A673 (cell line): ENCODE data around the gene XRCC3. TPM values are rescaled to one million over a fixed set of nuclear protein-coding genes. Genes with fewer than 3 reads are reported as not detected.

ENCODE experiments used
- BruUV-seq: library from RNA; stranded (reverse); fragments of 400-500 nt; replicated peaks from 2 replicates; lab custom pipeline; 2021; lab: Mats Ljungman, UMichigan
- CTCF ChIA-PET: fragments of 300-600 bp; sonication (Branson Sonifier 250); formaldehyde crosslinking; loops from one replicate; lab custom pipeline; 2022; ENCODE audit warnings: antibody characterized with exemption; lab: Charles Lee
- POLR2A ChIA-PET: fragments of 300-600 bp; sonication (Branson Sonifier 250); formaldehyde crosslinking; loops from one replicate; lab custom pipeline; 2022; ENCODE audit warnings: antibody characterized with exemption; ENCODE audit not compliant: low non-redundant PET; lab: Charles Lee
- DNase-seq: peaks from one replicate; pipeline ENCODE4 v3.0.0-alpha.2; 2015; ENCODE audit warnings: low spot score
- H3K27ac ChIP-seq: fragments of 200-600 bp; sonication (generic); 2 replicates; pipeline ENCODE4 v1.5.1; 2016; ENCODE audit warnings: mixed run types, low read depth, mild to moderate bottlenecking, mixed read lengths, antibody characterized with exemption, low read length; ENCODE audit not compliant: poor library complexity, severe bottlenecking
- H3K27me3 ChIP-seq: fragments of 200-600 bp; sonication (generic); replicated peaks from 2 replicates; pipeline ENCODE4 v1.6.1; 2017; ENCODE audit warnings: mixed run types, low read depth, mild to moderate bottlenecking, mixed read lengths, antibody characterized with exemption, low read length; ENCODE audit not compliant: insufficient read depth, poor library complexity
- H3K36me3 ChIP-seq: fragments of 200-600 bp; sonication (generic); 2 replicates; pipeline ENCODE4 v1.6.1; 2016; ENCODE audit warnings: mixed run types, mild to moderate bottlenecking, mixed read lengths, antibody characterized with exemption, low read length; ENCODE audit not compliant: insufficient read depth, poor library complexity, severe bottlenecking
- H3K4me1 ChIP-seq: fragments of 200-600 bp; sonication (generic); 2 replicates; pipeline ENCODE4 v1.6.1; 2017; ENCODE audit warnings: mixed run types, mild to moderate bottlenecking, mixed read lengths, antibody characterized with exemption, low read length; ENCODE audit not compliant: insufficient read depth, poor library complexity, severe bottlenecking
- H3K4me3 ChIP-seq: fragments of 200-600 bp; sonication (generic); 2 replicates; pipeline ENCODE4 v1.5.1; 2016; ENCODE audit warnings: low read depth, mixed run types, mild to moderate bottlenecking, mixed read lengths, low read length; ENCODE audit not compliant: poor library complexity, severe bottlenecking
- H3K9me3 ChIP-seq: fragments of 200-600 bp; sonication (generic); 2 replicates; pipeline ENCODE4 v1.6.1; 2016; ENCODE audit warnings: mixed run types, low read depth, mild to moderate bottlenecking, mixed read lengths, antibody characterized with exemption, low read length; ENCODE audit not compliant: poor library complexity, severe bottlenecking
- EZH2 ChIP-seq: fragments of 200-600 bp; sonication (generic); IDR thresholded peaks from 2 replicates; pipeline ENCODE4 v1.6.1; 2017; ENCODE audit warnings: borderline replicate concordance, low read depth, mild to moderate bottlenecking, mixed read lengths, antibody characterized with exemption, low read length; ENCODE audit not compliant: poor library complexity, severe bottlenecking
- intact Hi-C: fragments of 100-400 bp; cut with micrococcal nuclease; formaldehyde crosslinking; loops from one replicate; pipeline ENCODE4 v1.10.0; 2022; ENCODE audit not compliant: unreplicated experiment
- total RNA-seq: library from RNA; stranded (reverse); gene quantifications from 2 replicates; pipeline ENCODE4 v1.2.3, GENCODE V29; 2021
- TF ChIP-seq, protein P1 (sequence below): fragments of 300-800, 200-600 bp; sonication (generic); conservative IDR thresholded peaks from 2 replicates; pipeline ENCODE4 v1.5.1; 2017; ENCODE audit warnings: low read depth, mild to moderate bottlenecking, antibody characterized with exemption, low read length, moderate library complexity, mixed read lengths

XRCC3 gene
- total RNA-seq, 1 experiment from 2014 or later: 91.8 TPM

DNA sequence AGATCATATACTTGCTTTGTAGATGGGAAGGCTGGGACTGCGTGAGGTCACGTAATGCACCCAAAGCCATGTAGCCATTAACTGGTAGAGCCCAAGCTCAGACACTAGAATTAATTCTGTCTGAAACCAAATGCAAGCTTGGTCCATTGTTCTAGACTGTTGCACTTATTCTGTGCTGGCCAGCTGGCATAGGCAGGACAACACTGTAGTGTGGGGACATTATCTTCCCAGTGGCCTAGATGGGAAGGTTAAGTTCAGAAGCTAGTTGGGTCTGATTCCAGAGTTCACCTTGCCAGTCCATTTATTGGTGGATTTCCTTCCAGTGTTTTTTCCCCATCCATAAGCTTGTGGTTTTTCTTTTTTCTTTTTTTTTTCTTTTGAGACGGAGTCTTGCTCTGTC, 47.1 kb downstream of the XRCC3 start:
- H3K27ac ChIP-seq: no peak overlapping the region
- no TSS peak for BruUV-seq
- peaks cover 60% of the 10 kb centered on the region for H3K36me3 ChIP-seq
- no peaks in the 10 kb centered on the region for H3K27me3 ChIP-seq
- H3K9me3 ChIP-seq: no peaks in the 10 kb centered on the region
- no peaks in the 10 kb centered on the region for H3K4me1 ChIP-seq
- POLR2A ChIA-PET: no interaction called here
- TF ChIP-seq EZH2: no peak
- TF ChIP-seq, protein P1, sequence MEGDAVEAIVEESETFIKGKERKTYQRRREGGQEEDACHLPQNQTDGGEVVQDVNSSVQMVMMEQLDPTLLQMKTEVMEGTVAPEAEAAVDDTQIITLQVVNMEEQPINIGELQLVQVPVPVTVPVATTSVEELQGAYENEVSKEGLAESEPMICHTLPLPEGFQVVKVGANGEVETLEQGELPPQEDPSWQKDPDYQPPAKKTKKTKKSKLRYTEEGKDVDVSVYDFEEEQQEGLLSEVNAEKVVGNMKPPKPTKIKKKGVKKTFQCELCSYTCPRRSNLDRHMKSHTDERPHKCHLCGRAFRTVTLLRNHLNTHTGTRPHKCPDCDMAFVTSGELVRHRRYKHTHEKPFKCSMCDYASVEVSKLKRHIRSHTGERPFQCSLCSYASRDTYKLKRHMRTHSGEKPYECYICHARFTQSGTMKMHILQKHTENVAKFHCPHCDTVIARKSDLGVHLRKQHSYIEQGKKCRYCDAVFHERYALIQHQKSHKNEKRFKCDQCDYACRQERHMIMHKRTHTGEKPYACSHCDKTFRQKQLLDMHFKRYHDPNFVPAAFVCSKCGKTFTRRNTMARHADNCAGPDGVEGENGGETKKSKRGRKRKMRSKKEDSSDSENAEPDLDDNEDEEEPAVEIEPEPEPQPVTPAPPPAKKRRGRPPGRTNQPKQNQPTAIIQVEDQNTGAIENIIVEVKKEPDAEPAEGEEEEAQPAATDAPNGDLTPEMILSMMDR: no peak
- H3K4me3 ChIP-seq: no peak overlapping the region
- CTCF ChIA-PET: no interaction called here
- DNase-seq: no peak
- intact Hi-C loops: no loop called here

DNA sequence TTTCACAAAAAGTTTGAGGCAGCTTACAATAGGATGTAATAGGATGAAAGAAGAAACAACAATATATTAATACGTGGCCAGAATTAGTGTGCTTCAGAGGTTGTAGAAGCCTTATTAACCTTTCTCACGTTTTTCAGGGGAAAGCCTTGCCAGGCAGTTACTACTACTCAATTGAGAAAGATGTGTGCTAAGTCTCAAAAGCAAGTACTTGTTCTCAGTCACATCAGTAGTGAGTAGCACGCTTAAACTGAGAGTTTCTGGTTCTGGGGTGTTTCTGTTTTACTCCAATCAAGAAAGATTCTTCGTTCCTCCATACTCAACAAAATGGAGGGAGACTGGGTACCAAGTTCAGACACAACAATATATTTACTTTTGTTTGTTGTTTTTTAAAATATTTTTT, 47.6 kb downstream of the XRCC3 start:
- Histone ChIP-seq H3K9me3 (no peaks in the 10 kb centered on the region), H3K4me3 (no peak overlapping the region), H3K27ac (no peak overlapping the region), H3K36me3 (peaks cover 57% of the 10 kb centered on the region), H3K27me3 (no peaks in the 10 kb centered on the region), H3K4me1 (no peaks in the 10 kb centered on the region)
- CTCF ChIA-PET: no interaction called here
- POLR2A ChIA-PET: no interaction called here
- BruUV-seq: no TSS peak
- no peak for DNase-seq
- intact Hi-C loops: no loop called here
- TF ChIP-seq EZH2: no peak
- TF ChIP-seq, protein P1: no peak

DNA sequence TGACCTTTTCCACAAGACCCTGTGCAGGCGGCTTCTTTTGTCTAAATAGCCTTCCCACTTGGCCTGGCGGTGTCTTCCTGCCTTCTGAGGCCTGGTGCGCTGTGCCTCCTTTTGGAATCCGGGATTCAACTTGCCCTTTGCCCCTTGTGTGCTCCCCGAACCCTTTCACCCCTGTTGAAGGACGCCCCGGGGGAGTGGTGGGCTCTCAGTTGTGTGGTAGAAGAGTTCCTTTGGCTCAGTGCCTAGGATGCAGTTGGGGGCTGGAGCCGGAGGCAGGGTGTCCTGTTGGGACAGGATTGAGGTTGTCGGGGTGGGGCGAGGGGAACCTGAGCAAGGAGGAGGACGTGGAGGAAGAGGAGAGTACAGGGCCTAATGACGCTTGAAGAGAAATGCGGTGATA, 51.7 kb downstream of the XRCC3 start:
- H3K36me3 ChIP-seq: peaks cover 48% of the 10 kb centered on the region
- POLR2A ChIA-PET: no interaction called here
- CTCF ChIA-PET: no interaction called here

More for the DNA sequence above, 51.7 kb downstream of the XRCC3 start:
- Histone ChIP-seq H3K27ac (no peak overlapping the region), H3K27me3 (no peaks in the 10 kb centered on the region), H3K4me1 (no peaks in the 10 kb centered on the region), H3K9me3 (no peaks in the 10 kb centered on the region), H3K4me3 (no peak overlapping the region)
- BruUV-seq: no TSS peak
- DNase-seq: no peak
- intact Hi-C loops: no loop called here
- TF ChIP-seq, protein P1: no peak
- TF ChIP-seq EZH2: no peak
